Measurements from ENCODE around the gene TMEM63C.

- TF ChIP-seq EP300 (IDR thresholded peaks at IDR 0.05), result no peak
- TF ChIP-seq CTCF (IDR thresholded peaks at IDR 0.05), result no peak
- no peak for TF ChIP-seq POLR2A (IDR thresholded peaks at IDR 0.05)
- no peak for TF ChIP-seq POLR2AphosphoS5 (IDR thresholded peaks at IDR 0.05)
Measured at GRCh38 chr14:77267937-77268699, 86.5 kb downstream of the TMEM63C start.
